HG02610 (cell line): ENCODE measurements around the gene GORASP2.

Experiments
- ATAC-seq: cut with Tn5 transposase; IDR thresholded peaks from one replicate; pipeline ENCODE4 v1.9.1; 2021; ENCODE audit warnings: mild to moderate bottlenecking, moderate library complexity; ENCODE audit not compliant: unreplicated experiment

Gene GORASP2

DNA sequence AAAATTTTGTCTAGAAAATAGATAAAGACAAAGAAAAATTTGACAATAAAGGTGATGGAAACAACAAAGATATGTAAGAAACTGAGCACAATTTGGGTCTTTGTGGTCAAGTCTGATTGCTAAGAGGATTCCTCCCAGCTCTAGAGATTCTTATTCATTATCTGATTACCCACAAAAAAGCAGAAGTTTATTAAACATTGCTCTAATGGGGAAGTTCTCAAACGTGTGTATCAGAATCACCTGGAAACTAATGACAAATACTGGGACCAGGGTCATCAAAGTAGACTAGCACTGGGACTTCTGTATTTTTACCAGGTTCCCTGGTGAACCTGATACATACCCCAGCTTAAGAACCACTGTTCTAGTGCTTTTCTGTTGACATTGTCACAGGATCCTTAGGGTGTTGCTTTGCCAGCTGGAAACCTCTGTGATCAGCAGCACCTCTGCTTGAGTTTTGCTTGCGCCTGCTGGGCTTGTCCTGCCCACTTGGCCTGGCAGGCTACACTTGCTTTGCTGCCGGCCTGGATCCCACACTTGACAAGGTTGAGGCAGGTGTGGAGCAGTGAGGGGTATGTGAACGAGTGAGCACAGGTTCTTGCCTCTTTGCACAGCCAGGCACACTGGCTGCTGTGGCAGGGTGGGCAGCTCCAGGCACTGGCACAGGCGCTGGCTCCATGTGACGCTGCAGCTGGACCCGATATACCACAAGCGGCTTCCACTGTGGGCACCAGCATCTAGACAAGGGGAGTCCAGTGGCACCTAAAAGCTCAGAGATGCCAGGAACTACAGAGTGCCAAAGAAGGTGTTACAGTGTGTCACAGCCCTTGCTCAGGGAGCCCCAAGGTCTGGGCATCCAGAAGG lies 6.2 kb upstream of the GORASP2 start:
- no peak for ATAC-seq

GRCh38 chr2:170923799-170924198 lies 5.3 kb upstream of the GORASP2 start:
- ATAC-seq: no peak

GRCh38 chr2:170924969-170925368 lies 4.1 kb upstream of the GORASP2 start:
- no peak for ATAC-seq

DNA sequence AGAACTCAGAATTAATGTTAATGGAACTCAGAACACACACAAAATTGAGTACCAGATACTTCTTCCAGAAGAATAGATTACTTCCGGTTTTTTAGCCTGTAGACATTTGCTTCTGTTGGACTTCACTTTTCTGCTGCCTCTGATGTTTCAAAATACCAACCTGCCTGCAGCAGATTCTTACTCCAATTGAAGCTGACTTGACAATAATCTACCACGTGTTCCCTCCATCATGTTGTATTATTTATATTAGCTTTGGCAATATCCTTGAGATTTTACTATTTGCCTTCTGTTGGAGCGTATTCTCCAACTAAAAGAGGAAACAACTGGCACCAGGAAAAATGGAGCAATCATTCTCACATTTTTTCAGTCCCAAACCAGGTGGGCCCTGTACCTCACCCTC lies 3.1 kb upstream of the GORASP2 start:
- ATAC-seq: no peak

- ATAC-seq: no peak
These were observed 2.2 kb upstream of the GORASP2 start for GRCh38 chr2:170926743-170927297.

DNA sequence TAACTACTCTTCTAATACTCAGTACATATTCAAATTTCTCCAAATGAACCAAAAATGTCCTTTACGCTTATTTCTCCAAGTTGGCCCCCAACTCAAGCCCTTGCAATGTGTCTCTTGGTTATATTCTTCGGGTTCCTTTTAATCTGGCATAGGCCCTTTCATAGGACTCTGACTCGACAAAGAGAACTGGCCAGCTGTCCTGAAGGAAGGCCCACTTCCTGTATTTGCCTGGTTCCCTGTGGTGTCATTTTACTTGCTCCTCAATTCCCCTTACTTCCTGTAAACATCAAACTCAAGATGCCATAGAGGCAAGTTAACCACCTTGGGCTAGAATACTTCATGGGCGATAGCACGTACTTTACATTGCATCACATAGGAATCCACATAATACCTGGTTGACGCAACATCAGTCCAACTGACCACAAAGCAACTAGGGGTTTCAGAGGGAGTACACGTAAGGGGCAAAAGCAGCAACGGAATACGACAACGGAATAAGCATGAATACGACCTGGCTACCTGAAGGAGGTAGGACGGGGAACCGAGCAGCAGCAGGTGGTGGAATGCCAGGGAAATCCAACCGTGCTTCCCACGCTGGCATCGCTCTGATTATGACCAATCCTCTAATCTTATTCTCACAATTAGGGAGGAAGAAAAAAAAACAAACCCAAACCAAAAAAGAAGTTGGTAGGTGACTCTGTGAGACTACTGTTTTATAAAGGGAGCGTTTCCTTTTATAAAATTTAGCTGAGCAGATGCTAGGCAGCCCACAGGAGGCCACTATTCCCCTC lies 823 bp upstream of the GORASP2 start:
- ATAC-seq: no peak

GRCh38 chr2:170929686-170930050 lies 615 bp downstream of the GORASP2 start:
- ATAC-seq: peak; percentile 8

GRCh38 chr2:170930131-170930990 lies 1.3 kb downstream of the GORASP2 start:
- peak; percentile 20 for ATAC-seq

GRCh38 chr2:170930991-170931266 lies 1.9 kb downstream of the GORASP2 start:
- ATAC-seq: no peak

DNA sequence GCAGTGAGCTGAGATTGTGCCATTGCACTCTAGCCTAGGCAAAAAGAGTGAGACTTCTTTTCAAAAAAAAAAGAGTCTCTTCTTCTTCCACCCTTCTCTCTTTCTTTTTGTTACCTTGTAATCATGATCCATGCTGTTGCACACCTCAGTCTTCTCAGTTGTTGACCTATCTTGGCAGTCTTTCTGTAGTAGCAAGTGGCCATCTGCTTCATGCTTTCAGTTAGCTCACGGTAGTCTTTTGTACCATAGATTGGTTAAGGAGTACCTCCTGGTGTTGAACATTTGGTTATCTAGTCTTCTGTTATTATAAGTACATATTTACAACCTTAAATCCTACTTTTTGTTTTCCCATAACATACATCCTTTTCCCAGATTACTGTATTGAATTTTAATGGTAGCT lies 3.1 kb downstream of the GORASP2 start:
- ATAC-seq: no peak

DNA sequence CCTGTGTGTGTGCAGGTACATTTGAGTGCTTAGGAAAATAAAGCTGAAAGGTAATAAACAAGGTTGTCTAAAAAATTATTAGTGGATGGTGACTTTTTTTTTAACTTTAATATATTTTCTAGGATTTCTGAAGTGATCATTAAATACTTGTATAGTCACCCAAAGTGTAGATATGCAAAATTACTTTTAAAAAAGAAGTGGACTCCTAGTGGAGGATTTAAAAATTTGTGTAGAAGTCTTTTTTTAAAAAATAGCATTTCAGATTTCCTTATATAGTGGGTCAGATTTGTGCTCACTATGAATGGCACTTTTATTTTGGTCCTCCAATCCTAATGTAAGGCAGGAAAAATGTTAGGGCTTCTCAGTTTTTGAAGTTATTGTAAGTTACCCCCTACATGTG lies 3.9 kb downstream of the GORASP2 start:
- ATAC-seq: no peak

GRCh38 chr2:170937709-170938379 lies 8.8 kb downstream of the GORASP2 start:
- ATAC-seq: no peak

GRCh38 chr2:170940066-170940465 lies 11.0 kb downstream of the GORASP2 start:
- no peak for ATAC-seq

- ATAC-seq: no peak
These were observed 13.6 kb downstream of the GORASP2 start for GRCh38 chr2:170942615-170943014.

DNA sequence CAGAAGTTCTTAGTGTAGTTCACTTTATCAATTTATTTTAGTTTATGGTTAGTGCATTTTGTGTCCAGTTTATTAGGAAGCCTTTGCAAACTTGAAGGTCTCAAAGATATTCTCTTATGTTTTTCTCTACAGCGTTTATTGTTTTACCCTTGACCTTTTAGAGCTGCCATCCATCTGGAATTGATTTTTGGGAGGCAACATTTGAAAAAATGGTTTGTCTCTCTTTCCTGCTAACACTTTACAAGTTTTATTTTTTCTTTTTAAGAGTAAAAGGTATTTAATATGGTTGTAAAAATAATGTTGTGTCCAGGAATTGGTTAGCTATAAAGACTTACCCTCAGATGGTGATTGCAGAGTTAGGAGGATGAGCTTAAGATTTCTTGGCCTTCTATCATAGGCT lies 14.0 kb downstream of the GORASP2 start:
- no peak for ATAC-seq

DNA sequence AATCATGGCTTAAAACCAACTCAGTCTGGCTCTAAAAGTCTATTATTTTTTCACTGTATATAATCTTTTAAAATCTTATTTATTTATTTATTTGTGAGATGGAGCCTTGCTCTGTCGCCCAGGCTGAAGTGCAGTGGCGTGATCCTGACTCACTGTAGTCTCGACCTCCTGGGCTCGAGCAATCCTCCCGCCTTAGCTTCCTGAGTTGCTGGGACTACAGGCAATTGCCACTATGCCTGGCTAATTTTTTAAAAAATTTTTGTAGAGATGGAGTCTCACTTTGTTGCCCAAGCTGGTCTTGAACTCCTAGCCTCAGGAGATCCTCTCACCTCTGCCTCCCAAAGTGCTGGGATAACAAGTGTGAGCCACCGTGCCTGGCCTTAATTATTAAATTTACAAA lies 14.5 kb downstream of the GORASP2 start:
- ATAC-seq: no peak

GRCh38 chr2:170944545-170944944 lies 15.5 kb downstream of the GORASP2 start:
- no peak for ATAC-seq

DNA sequence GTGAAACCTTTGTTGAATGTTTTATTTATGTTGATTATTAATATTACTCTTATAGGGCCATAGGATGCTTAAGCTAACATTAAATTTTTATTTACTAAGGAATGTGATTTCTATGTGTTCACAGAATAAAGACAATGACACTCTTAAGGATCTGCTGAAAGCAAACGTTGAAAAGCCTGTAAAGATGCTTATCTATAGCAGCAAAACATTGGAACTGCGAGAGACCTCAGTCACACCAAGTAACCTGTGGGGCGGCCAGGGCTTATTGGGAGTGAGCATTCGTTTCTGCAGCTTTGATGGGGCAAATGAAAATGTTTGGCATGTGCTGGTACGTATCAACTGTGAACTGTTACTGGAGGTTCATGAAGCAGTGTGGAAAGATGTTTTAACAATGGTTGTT lies 20.4 kb downstream of the GORASP2 start:
- ATAC-seq: no peak

DNA sequence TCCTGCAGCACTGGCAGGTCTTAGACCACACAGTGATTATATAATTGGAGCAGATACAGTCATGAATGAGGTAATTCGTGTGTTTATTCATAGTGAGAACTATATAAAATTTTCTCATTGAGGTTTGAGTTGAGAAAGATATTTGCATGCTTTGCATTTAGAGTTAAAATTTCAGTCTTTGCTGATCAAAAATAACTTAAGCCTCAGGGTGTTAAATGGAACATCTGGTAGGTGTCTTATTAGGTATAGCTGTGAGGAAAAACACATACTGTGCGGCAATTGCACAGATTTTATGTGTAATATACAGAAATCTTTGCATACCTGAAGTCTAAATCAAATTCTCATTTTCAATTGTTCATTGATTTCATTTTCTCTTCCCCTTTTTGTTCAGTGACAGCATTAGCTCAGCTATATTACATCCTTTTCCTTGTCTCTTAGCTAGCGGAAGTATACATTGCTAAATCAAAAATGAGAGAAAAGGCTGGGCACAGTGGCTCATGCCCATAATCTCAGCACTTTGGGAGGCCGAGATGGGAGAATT lies 21.2 kb downstream of the GORASP2 start:
- ATAC-seq: peak; percentile 84

- ATAC-seq: no peak
These were observed 24.9 kb downstream of the GORASP2 start for GRCh38 chr2:170953941-170954340.
